Activated CD8-positive, alpha-beta memory T cell treated with anti-CD3 and anti-CD28 coated beads for 36 hours (primary cell): Measurements from ENCODE around the gene PAM16. TPM values are rescaled to one million over a fixed set of nuclear protein-coding genes. Genes with fewer than 3 reads are reported as not detected.

Experiments
- CTCF ChIA-PET: fragments of 350-600 bp; sonication (Branson Sonifier 250); formaldehyde crosslinking; loops from one replicate; lab custom pipeline; 2021; ENCODE audit warnings: antibody characterized with exemption; lab: Charles Lee
- POLR2A ChIA-PET: fragments of 350-600 bp; sonication (Branson Sonifier 250); formaldehyde crosslinking; loops from one replicate; lab custom pipeline; 2021; ENCODE audit warnings: antibody characterized with exemption; lab: Charles Lee
- total RNA-seq, 2 experiments: library from RNA; stranded (reverse); gene quantifications; one replicate each; pipeline ENCODE4 v1.2.3, GENCODE V29; 2021

Gene PAM16
- total RNA-seq, 2 experiments from 2014 or later = 72.6 to 73.8 TPM

GRCh38 chr16:4375717-4376116, 24.6 kb upstream of the PAM16 start:
- POLR2A ChIA-PET = no interaction called here

GRCh38 chr16:4373909-4374742, 23.0 kb upstream of the PAM16 start:
- ChIA-PET POLR2A (no interaction called here), CTCF (interaction anchor here (0.8 to 1.7 kb wide), 2 partner anchors 28 kb away, joined by 3 to 8 read pairs; no protein-coding TSS in a partner anchor)

More at GRCh38 chr16:4375717-4376116, 24.6 kb upstream of the PAM16 start:
- CTCF ChIA-PET = interaction anchor here (1.1 to 1.7 kb wide), 2 partner anchors 16 to 27 kb away, joined by 3 to 8 read pairs; no protein-coding TSS in a partner anchor

- CTCF ChIA-PET = interaction anchor here (0.8 kb wide), 1 partner anchor 29 kb away, joined by 3 read pairs; no protein-coding TSS in a partner anchor
- POLR2A ChIA-PET = no interaction called here
Observed at GRCh38 chr16:4373356-4373908, 22.3 kb upstream of the PAM16 start.

- CTCF ChIA-PET = interaction anchor here (0.6 to 1.2 kb wide), 3 partner anchors 30 to 31 kb away, joined by 3 to 6 read pairs (median 3); no protein-coding TSS in a partner anchor
- POLR2A ChIA-PET = interaction anchor here (0.5 to 0.9 kb wide), 2 partner anchors 13 to 826 kb away, joined by 3 to 4 read pairs; no protein-coding TSS in a partner anchor
Observed at GRCh38 chr16:4372578-4373355, 21.6 kb upstream of the PAM16 start.

- CTCF ChIA-PET = interaction anchor here (0.6 to 1.2 kb wide), 2 partner anchors 30 to 32 kb away, joined by 3 to 6 read pairs; no protein-coding TSS in a partner anchor
- POLR2A ChIA-PET = interaction anchor here (0.9 kb wide), 1 partner anchor 14 kb away, joined by 4 read pairs; no protein-coding TSS in a partner anchor
Observed at GRCh38 chr16:4372001-4372577, 21.0 kb upstream of the PAM16 start.

GRCh38 chr16:4371357-4372000, 20.4 kb upstream of the PAM16 start, which contains the start of gene VASN:
Gene VASN, plus strand, starts transcription at chr16:4371848. Its CDS starts 9,030 bp downstream, at chr16:4380878.
- CTCF ChIA-PET = interaction anchor here (1.1 to 1.3 kb wide), 2 partner anchors 12 to 98 kb away, joined by 3 to 4 read pairs; no protein-coding TSS in a partner anchor
- POLR2A ChIA-PET = no interaction called here

GRCh38 chr16:4370570-4371356, 19.6 kb upstream of the PAM16 start:
- ChIA-PET POLR2A (no interaction called here), CTCF (interaction anchor here (0.9 to 1.3 kb wide), 3 partner anchors 9 to 97 kb away, joined by 3 to 4 read pairs (median 3); no protein-coding TSS in a partner anchor)

- ChIA-PET CTCF (interaction anchor here (0.9 to 1.6 kb wide), 3 partner anchors 9 to 32 kb away, joined by 3 to 4 read pairs (median 3); no protein-coding TSS in a partner anchor), POLR2A (no interaction called here)
Observed at GRCh38 chr16:4370151-4370550, 19.0 kb upstream of the PAM16 start.

- POLR2A ChIA-PET = no interaction called here
- CTCF ChIA-PET = interaction anchor here (1.6 kb wide), 1 partner anchor 33 kb away, joined by 3 read pairs; no protein-coding TSS in a partner anchor
Observed at GRCh38 chr16:4369007-4369733, 18.0 kb upstream of the PAM16 start.

GRCh38 chr16:4367393-4367856, 16.3 kb upstream of the PAM16 start:
- CTCF ChIA-PET = no interaction called here
- POLR2A ChIA-PET = no interaction called here

- POLR2A ChIA-PET = no interaction called here
- CTCF ChIA-PET = interaction anchor here (1.0 kb wide), 1 partner anchor 37 kb away, joined by 4 read pairs; no protein-coding TSS in a partner anchor
Observed at GRCh38 chr16:4366016-4366415, 14.9 kb upstream of the PAM16 start.

- CTCF ChIA-PET = interaction anchor here (1.0 kb wide), 1 partner anchor 37 kb away, joined by 4 read pairs; no protein-coding TSS in a partner anchor
- POLR2A ChIA-PET = no interaction called here
Observed at GRCh38 chr16:4365615-4366014, 14.5 kb upstream of the PAM16 start.

- POLR2A ChIA-PET = no interaction called here
- CTCF ChIA-PET = interaction anchor here (1.0 kb wide), 1 partner anchor 38 kb away, joined by 4 read pairs; no protein-coding TSS in a partner anchor
Observed at GRCh38 chr16:4365014-4365406, 13.9 kb upstream of the PAM16 start.

GRCh38 chr16:4364196-4365013, 13.3 kb upstream of the PAM16 start:
- ChIA-PET CTCF (no interaction called here), POLR2A (interaction anchor here (0.6 kb wide), 1 partner anchor 213 kb away, joined by 3 read pairs; no protein-coding TSS in a partner anchor)

GRCh38 chr16:4362476-4363135, 11.5 kb upstream of the PAM16 start:
- CTCF ChIA-PET = no interaction called here
- POLR2A ChIA-PET = no interaction called here
